Skeletal muscle cell (primary cell): ENCODE data around the gene ITGB3BP.
"Not testable (repeated sequence)": the region's sequence is repeated elsewhere in the genome, so short reads cannot be mapped to it uniquely, and the experiment has no call there.

ENCODE experiments used
- DNase-seq: peaks from one replicate; pipeline ENCODE4 v3.0.0-alpha.2; 2010; ENCODE audit warnings: low read depth
- H3K4me3 ChIP-seq: 2 replicates; pipeline ENCODE4 v1.5.1; 2011; ENCODE audit warnings: low read depth, mild to moderate bottlenecking, control low read depth, low read length, moderate library complexity

ITGB3BP gene

DNA sequence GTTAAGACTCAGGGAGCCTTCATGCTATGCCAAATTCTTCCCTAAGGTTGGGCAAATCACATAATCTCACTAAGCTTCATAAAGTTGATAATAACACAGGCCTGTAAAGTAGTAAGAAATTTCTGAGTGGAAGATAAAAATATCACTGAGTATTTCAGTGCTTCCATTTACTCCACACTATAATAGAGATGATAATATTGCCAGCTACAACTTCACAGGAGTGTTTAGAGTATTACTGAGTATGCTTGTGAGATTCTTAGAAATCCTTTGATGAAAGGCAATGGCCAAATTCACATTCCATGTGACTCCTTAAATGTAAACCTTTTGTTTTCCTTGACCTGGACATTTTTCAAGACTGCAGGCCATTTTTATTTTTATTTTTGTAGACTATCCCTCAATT is 10.4 kb downstream of the ITGB3BP start:
- no peak overlapping the region for H3K4me3 ChIP-seq
- DNase-seq, result no peak

GRCh38 chr1:63509718-63510117 is 13.3 kb downstream of the ITGB3BP start:
- DNase-seq, result no peak
- no peak overlapping the region for H3K4me3 ChIP-seq

DNA sequence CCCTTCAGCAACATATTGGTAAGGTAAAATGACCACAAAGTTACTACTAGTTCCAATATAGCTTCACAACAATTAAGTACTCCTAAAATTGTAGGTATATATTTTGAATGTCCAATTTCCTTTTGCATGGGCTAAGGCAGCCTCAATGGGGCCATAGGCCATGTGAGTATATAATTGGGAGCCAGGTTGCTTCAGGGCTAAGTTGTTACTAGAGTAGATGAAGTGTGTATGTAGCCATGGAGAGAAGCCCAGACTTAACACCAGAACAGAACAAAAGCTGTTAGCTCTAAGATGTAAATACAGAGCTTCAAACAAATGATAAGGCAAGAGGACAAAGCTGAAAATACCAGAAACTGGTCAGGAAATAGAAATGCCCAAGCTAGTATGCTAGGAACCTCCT is 16.2 kb downstream of the ITGB3BP start:
- DNase-seq, result no peak
- H3K4me3 ChIP-seq, result no peak overlapping the region

DNA sequence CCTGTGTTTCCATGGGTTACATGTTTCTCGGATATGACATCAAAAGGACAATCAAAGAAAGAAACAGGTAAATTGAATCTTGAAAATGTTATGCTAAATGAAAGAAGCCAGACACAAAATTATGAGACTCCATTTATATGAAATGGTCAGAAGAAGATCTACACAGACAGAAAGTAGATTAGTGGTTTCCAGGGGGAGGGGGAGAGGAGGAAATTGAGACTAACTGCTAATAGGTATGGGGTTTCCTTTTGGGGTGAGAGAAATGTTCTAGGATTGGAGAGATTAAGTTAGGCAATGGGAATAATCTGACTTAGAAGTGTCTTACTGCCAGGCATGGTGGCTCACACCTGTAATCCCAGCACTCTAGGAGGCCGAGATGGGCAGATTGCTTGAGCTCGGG is 21.8 kb downstream of the ITGB3BP start:
- no peak for DNase-seq
- H3K4me3 ChIP-seq, result no peak overlapping the region

DNA sequence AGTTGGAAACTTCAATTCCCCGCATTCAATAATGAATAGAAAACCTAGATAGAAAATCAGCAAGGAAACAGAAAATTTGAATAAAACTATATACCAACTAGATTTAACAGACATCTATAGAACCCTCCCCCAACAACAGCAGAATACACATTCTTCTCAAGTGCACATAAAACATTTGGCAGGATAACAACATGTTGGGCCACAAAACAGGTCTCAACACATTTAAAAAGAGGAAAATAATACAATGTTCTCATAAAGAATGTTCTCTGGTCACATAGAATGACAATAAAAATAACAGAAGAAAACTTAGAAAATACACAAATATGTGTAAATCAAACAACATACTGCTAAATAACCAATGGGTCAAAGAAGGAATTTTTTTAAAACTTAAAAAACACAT is 24.9 kb downstream of the ITGB3BP start:
- H3K4me3 ChIP-seq, result no peak overlapping the region
- DNase-seq, result no peak

- no peak for DNase-seq
- no peak overlapping the region for H3K4me3 ChIP-seq
Observed at GRCh38 chr1:63497577-63497976, 25.4 kb downstream of the ITGB3BP start.

DNA sequence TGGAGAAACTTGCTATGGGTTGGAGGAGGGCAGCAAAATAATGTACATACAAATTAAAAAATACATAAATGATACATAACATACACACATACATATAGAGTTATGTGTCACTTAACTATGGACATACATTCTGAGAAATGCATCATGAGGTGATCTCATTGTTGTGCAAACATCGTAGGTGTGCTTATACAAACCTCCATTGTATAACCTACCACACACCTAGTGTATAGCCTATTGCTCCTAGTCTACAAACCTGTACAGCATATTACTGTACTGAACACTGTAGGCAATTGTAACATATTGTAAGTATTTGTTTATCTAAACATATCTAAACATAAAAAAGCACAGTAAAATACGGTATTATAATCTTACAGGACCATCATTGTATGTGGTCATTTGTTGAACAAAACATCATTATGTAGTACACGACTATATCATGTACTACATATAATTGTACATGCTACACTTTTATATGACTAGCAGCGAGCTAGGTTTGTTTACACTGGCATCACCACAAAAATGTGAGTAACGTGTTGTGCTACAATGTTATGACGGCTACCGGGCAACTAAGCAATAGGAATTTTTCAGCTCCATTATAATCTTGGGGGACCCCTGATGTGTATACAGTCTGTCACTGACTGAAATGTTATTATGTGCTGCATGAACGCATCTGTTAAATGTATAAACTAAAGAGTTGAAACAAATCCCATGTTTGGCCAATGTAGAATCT is 35.5 kb downstream of the ITGB3BP start:
- no peak for DNase-seq
- no peak overlapping the region for H3K4me3 ChIP-seq

DNA sequence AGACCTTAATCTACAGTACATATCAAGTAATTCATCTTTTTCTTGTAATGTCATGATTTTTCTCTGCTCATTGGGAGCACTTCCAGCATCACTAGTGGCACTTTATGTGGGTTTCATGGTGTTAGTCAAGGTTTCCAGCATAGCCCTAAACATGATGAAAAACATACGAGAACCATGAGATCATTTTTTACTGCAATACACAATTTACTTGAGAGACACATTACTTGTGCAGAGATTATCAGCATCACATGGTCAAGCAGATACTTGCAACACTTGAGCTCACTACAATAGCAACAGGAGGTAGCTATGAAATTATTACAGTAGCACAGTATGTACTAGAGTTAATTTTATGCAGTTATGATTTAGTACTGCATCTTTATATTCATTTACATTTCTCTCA is 36.4 kb downstream of the ITGB3BP start:
- H3K4me3 ChIP-seq, result no peak overlapping the region
- DNase-seq, result no peak

DNA sequence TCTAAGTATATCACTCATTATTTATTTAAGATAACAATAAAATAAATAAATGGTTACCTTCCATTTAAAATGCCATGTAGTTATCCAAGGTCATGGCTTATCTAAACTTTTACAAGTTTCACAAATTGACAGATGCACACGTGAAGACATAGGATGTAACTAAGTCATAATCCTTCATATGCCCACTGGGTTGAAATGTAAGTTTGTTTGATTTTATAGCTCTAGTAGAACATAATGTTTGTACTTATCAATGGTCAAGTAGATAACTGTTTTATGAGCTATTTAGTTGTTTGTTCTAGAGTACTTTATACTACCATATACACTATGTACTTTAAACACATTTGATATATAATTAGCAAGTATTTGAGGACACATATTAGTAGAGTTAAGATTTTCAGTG is 43.0 kb downstream of the ITGB3BP start:
- no peak for DNase-seq
- no peak overlapping the region for H3K4me3 ChIP-seq

- DNase-seq, result no peak
- H3K4me3 ChIP-seq, result no peak overlapping the region
Observed at GRCh38 chr1:63475761-63476160, 47.3 kb downstream of the ITGB3BP start.

DNA sequence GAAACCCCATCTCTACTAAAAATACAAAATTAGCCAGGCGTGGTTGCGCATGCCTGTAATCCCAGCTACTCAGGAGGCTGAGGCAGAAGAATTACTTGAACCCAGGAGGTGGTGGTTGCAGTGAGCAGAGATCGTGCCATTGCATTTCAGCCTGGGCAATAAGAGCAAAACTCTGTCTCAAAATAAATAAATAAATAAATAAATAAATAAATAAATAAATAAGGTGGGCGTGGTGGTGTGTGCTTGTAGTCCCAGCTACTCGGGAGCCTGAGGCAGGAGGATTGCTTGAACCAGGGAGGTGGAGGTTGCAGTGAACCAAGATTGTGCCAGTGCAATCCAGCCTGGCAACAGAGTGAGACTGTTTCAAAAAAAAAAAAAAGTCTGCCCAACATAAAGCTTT is 54.3 kb downstream of the ITGB3BP start:
- not testable (repeated sequence) for DNase-seq, H3K4me3 ChIP-seq

- H3K4me3 ChIP-seq, result no peak overlapping the region
- no peak for DNase-seq
Observed at GRCh38 chr1:63466759-63467158, 56.3 kb downstream of the ITGB3BP start.

GRCh38 chr1:63466181-63466580 is 56.8 kb downstream of the ITGB3BP start:
- DNase-seq, result no peak
- H3K4me3 ChIP-seq, result no peak overlapping the region

- no peak overlapping the region for H3K4me3 ChIP-seq
- DNase-seq, result peak; percentile 19
Observed at GRCh38 chr1:63463248-63463647, 59.8 kb downstream of the ITGB3BP start.

DNA sequence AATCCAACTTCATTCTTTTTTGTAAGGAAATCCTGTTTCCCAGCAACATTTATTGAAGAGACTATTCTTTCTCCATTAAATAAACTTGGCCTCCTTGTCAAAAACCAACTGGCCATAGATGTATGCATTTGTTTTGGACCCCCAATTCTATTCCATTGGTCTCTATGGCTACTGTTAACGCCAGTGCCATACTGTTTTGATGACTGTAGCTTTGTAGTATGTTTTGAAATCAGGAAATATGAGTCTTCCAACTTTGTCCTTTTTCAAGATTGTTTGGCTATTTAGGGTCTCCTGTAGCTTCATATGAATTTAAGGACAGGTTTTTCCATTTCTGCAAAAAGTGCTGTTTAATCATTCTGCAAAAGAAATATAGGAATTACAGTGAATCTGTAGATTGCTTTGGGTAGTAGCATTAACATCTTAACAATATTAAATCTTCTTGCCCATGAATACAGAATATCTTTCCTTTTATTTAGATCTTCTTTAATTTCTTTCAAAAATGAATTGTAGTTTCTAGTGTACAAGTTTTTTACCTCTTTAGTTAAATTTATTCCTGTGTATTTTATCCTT is 61.3 kb downstream of the ITGB3BP start:
- DNase-seq, result no peak
- no peak overlapping the region for H3K4me3 ChIP-seq

DNA sequence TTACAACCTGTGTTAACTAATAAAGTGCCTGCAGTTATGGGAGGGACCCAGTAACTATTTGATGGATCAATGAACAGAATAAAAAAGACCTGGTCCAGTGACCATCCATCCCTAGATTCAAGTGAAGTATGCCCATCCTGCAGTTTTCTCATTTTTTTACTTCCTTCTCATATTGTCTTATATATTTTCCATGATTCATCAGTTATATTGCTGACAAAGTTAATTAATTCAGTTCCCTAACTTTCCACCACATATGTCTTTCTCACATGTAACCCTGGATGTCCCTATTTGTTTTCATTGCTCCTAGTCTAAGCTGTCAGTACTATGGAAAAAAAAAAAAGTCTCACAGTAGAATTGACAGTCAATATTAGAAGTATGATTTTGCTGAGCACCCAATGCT is 64.3 kb downstream of the ITGB3BP start:
- no peak for DNase-seq
- no peak overlapping the region for H3K4me3 ChIP-seq

GRCh38 chr1:63454269-63454668 is 68.8 kb downstream of the ITGB3BP start:
- no peak overlapping the region for H3K4me3 ChIP-seq
- DNase-seq, result no peak

DNA sequence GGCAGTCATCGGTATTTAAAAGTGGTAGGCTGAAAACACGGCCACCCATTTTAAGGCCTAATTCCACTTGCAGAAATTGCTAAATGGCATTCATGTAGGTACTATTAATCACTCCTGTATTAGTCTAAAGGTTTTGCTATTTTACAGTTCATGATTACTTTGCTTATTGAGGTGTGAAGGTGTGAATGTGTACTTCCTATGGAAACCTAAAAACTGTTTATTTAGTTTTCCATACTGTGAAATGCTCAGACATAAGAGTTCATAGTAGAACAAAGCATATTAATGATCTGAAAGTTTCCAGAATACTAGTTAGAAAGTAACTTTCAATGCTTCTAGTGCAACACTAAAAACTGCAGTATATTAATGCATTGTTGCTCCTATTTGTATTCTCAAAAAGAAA is 69.8 kb downstream of the ITGB3BP start:
- DNase-seq, result no peak

GRCh38 chr1:63450416-63450815 is 72.6 kb downstream of the ITGB3BP start:
- no peak overlapping the region for H3K4me3 ChIP-seq
- no peak for DNase-seq

More for the DNA sequence above, 69.8 kb downstream of the ITGB3BP start:
- no peak overlapping the region for H3K4me3 ChIP-seq

DNA sequence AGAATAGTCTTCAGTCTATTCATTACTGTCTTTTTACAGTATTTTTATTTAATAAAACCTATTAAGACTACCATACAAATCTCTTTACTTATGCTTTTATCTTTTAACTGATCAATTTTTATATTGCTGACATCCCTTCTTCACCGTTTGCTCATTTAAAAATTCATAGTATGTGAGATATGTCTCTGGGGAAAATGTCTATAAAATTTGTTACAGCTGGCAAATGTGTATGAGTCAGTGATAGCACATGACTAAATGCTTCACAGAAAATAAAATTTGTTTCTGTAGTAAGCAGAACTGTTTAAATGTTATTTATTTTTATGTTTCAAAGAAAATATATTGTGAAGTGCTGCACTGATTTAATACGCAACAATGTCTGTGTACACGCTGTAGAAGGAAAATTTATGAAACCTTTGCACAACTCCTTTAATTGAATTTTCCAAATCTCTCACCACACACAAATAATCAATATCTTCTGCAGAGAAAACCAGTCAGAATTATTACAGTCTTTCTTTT is 74.2 kb downstream of the ITGB3BP start:
- no peak for DNase-seq
- no peak overlapping the region for H3K4me3 ChIP-seq

GRCh38 chr1:63442141-63442475 is 80.9 kb downstream of the ITGB3BP start:
- DNase-seq, result no peak
- no peak overlapping the region for H3K4me3 ChIP-seq
